Measurements from ENCODE around the gene IFITM2. TPM values are rescaled to one million over a fixed set of nuclear protein-coding genes. Genes with fewer than 3 reads are reported as not detected.
"Not testable (repeated sequence)": the region's sequence is repeated elsewhere in the genome, so short reads cannot be mapped to it uniquely, and the experiment has no call there.

IFITM2 gene
- total RNA-seq: 10 to 100 TPM; 22.2 to 99.4 (median 52.9) TPM

DNA sequence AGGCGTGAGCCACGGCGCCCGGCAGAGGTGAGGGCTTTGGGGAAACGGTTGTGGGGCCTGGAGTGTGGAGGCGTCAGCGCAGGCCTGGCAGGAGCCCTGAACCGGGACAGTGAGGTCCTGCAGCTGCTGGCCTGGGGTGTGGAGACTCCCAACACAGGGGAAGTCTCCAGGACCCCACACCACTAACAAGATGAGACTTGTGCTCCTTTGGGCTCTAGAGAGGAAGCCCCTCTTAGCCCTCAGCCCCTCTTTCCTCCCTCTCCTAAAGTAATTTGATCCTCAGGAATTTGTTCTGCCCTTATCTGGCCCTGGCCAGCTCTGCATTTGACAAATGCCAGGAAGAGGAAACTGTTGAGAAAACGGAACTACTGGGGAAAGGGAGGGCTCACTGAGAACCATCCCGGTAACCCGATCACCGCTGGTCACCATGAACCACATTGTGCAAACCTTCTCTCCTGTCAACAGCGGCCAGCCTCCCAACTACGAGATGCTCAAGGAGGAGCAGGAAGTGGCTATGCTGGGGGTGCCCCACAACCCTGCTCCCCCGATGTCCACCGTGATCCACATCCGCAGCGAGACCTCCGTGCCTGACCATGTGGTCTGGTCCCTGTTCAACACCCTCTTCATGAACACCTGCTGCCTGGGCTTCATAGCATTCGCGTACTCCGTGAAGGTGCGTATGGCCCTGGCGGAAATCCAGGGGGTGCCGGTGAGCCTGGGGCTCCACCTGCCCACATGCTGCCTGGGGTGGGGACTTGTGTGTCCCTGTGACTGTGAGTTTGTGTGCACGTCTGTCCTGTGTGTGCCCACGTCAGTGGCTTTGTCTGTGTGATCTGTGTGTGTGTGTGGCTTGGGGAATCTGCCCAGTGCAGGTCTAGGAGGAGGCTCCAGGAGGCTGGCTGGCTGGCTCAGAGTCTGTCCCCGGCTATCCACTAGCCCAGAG is at the start of gene IFITM2:
TSS of gene IFITM2 (plus strand) at position 51 of the 943 bp plus-strand sequence. CDS start at position 428, 377 bp downstream.
- DNase-seq (ENCODE audit: low spot score in 2 of 2): peak; percentile 72 to 97
- intact Hi-C loops (cut with DNase I; ENCODE audit: low total_unique reads): loop anchor here (10.0 kb wide), 1 partner anchor 47 kb away; no protein-coding TSS in a partner anchor
- WGBS, 2 donors: 20 to 50% methylated on average over 16 to 23 of the region's 28 CpGs
- H3K4me3 ChIP-seq (ENCODE audit: low read depth, poor library complexity, severe bottlenecking): peak within 1 kb of the TSS; percentile 28

DNA sequence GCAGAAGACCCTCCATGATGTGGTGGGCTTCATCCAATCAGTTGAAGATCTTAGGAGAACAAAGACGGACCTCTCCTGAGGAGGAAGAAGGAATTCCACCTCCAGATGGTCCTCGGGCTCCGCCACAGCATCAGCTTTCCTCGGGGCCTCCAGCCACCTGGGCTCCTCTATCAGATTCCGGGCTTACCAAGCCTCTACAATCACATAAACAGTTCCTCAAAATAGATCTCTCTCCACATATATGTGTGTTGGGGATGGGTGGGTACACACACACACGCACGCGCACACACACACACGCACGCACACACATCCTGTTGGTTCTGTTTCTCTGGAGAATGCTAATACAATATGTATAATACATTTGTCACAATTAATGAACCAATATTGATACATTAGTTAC is 48.2 kb upstream of the IFITM2 start:
- H3K4me3 ChIP-seq (ENCODE audit: low read depth, poor library complexity, severe bottlenecking): no peak overlapping the region
- no peak for DNase-seq (ENCODE audit: low spot score in 2 of 2)
- TF ChIP-seq POLR2A (IDR thresholded peaks at IDR 0.05): no peak
- TF ChIP-seq, protein P1, sequence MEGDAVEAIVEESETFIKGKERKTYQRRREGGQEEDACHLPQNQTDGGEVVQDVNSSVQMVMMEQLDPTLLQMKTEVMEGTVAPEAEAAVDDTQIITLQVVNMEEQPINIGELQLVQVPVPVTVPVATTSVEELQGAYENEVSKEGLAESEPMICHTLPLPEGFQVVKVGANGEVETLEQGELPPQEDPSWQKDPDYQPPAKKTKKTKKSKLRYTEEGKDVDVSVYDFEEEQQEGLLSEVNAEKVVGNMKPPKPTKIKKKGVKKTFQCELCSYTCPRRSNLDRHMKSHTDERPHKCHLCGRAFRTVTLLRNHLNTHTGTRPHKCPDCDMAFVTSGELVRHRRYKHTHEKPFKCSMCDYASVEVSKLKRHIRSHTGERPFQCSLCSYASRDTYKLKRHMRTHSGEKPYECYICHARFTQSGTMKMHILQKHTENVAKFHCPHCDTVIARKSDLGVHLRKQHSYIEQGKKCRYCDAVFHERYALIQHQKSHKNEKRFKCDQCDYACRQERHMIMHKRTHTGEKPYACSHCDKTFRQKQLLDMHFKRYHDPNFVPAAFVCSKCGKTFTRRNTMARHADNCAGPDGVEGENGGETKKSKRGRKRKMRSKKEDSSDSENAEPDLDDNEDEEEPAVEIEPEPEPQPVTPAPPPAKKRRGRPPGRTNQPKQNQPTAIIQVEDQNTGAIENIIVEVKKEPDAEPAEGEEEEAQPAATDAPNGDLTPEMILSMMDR (IDR thresholded peaks at IDR 0.05): no peak
- WGBS, 2 donors: 76 to 82% methylated on average over 10 of the region's 10 CpGs
- intact Hi-C loops (cut with DNase I; ENCODE audit: low total_unique reads): loop anchor here (10.0 kb wide), 1 partner anchor 95 kb away; no protein-coding TSS in a partner anchor

DNA sequence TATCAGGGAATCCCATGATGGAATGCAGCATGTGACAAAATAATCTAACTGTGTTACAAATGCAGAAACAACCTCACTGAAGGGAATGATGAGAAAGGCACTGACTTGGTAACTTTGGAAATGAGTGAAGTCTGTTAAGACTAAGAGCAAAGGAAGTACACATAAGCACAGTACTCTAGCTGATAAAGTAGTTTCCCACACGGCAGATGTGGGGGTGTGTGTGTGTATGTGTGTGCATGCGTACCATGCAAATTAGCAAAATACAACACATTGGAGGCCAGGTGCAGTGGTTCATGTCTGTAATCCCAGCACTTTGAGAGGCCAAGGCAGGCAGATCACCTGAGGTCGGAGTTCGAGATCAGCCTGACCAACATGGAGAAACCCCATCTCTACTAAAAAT is 46.0 kb upstream of the IFITM2 start:
- WGBS, 2 donors: 87 to 92% methylated on average over 4 of the region's 4 CpGs
- TF ChIP-seq, protein P1 (IDR thresholded peaks at IDR 0.05): no peak
- no peak for TF ChIP-seq POLR2A (IDR thresholded peaks at IDR 0.05)
- H3K4me3 ChIP-seq (ENCODE audit: low read depth, poor library complexity, severe bottlenecking): no peak overlapping the region
- no peak for DNase-seq (ENCODE audit: low spot score in 2 of 2)
- intact Hi-C loops (cut with DNase I; ENCODE audit: low total_unique reads): no loop called here

DNA sequence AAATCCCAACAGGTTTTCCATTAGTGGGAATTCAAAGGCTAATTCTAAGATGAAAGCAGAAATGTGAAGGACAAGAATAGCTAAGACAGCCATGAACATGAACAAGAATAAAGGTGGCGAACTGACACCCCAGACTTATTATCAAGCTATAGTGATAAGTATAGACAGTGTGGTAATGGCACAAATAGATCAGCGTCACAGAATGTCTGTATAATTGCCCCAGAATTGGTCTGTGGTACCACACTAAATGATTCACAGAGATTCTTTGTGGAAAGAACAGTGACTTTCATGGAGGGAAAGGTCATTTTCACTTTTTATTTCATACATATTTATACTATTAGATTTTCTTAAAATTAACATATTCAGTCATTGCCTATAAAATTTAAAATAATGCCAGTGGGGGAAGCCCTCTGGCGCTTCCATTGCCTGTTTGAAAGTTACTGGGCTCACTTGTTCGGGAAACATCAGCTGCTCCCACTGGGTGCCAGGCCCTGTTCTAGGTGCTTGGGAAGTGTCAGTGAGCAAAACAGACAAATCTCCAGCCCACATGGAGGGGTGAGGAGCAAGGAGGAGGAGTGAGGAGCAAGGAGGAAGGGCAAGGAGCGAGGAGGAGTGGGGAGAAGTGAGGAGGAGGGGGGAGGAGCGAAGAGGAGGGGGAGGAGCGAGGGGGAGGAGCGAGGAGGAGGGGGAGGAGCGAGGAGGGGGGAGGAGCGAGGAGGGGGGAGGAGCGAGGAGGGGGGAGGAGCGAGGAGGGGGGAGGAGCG is 40.8 kb upstream of the IFITM2 start:
- WGBS, 2 donors: 57 to 58% methylated on average over 5 to 6 of the region's 13 CpGs
- no peak for TF ChIP-seq POLR2A (IDR thresholded peaks at IDR 0.05)
- TF ChIP-seq, protein P1 (IDR thresholded peaks at IDR 0.05): no peak
- intact Hi-C loops (cut with DNase I; ENCODE audit: low total_unique reads): no loop called here
- H3K4me3 ChIP-seq (ENCODE audit: low read depth, poor library complexity, severe bottlenecking): no peak overlapping the region
- peak; percentile 43 to 86 for DNase-seq (ENCODE audit: low spot score in 2 of 2)

DNA sequence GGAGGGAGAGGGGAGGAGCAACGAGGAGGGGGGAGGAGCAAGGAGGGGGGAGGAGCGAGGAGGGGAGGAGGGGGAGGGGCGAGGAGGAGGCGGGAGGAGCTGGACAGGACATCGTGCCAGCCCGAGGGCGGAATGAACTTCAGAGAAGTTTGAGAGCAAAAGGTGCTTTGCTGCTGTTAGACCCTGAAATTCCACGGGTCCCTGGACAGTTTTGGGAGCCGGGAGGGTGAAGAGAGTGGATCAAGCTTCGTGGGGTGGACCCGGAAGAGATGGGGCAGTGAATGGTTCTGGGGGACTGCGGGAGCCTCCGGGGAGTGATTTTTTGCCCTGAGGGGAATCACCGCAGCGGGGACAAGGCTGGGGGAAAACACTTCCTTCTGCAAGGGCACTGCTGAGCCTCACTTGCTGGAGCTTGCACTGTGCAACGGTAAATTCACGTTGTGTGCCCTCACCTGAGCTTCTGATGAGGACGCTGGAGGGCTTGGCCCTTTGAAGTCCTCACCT is 40.1 kb upstream of the IFITM2 start:
- intact Hi-C loops (cut with DNase I; ENCODE audit: low total_unique reads): no loop called here
- peak; percentile 61 to 94 for DNase-seq (ENCODE audit: low spot score in 2 of 2)
- WGBS, 2 donors: 15 to 23% methylated on average over 16 to 17 of the region's 18 CpGs
- TF ChIP-seq, protein P1 (IDR thresholded peaks at IDR 0.05): no peak
- TF ChIP-seq POLR2A (IDR thresholded peaks at IDR 0.05): no peak
- H3K4me3 ChIP-seq (ENCODE audit: low read depth, poor library complexity, severe bottlenecking): no peak overlapping the region

DNA sequence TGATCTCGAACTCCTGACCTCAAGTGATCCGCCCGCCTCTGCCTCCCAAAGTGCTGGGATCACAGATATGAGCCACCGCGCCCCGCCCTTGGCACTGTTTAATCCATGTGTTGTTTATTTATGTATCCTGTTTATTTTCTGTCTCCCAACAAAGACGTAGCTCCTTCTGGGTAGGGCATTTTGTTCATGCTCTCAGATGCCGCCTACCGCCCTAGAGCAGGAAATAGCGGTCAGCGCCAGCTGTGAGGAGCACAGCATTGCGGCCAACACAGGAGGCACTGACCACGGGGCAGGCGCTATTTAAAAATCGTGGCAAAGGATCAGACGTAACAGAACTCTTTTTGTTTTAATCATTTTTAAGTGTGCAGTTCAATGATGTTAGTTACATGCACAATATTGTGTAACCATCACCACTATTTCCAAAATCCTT is 38.9 kb upstream of the IFITM2 start:
- intact Hi-C loops (cut with DNase I; ENCODE audit: low total_unique reads); H3K4me3 ChIP-seq (ENCODE audit: low read depth, poor library complexity, severe bottlenecking): not testable (repeated sequence)
- WGBS, 2 donors: 28 to 34% methylated on average over 16 of the region's 16 CpGs
- DNase-seq (ENCODE audit: low spot score in 2 of 2): peak; percentile 76 to 95
